Measurements from ENCODE around the gene NEUROD1.
"Not testable (repeated sequence)": the region's sequence is repeated elsewhere in the genome, so short reads cannot be mapped to it uniquely, and the experiment has no call there.

DNA sequence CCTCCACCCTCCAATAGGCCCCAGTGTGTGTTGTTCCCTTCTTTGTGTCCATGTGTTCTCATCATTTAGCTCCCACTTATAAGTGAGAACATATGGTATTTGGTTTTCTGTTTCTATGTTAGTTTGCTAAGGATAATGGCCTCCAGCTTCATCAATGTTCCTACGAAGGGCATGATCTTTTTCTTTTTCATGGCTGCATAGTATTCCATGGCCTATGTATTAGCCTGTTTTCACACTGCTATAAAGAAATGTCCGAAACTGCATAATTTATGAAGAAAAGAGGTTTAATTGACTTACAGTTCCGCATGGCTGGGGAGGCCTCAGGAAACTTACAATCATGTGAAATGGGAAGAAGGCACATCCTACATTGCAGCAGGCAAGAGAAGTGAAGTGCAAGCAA, 22.2 kb upstream of the NEUROD1 start:
- TF ChIP-seq EZH2phosphoT487 (conservative IDR thresholded peaks at IDR 0.05; ENCODE audit: low read length): not testable (repeated sequence)
- TF ChIP-seq, protein P1, sequence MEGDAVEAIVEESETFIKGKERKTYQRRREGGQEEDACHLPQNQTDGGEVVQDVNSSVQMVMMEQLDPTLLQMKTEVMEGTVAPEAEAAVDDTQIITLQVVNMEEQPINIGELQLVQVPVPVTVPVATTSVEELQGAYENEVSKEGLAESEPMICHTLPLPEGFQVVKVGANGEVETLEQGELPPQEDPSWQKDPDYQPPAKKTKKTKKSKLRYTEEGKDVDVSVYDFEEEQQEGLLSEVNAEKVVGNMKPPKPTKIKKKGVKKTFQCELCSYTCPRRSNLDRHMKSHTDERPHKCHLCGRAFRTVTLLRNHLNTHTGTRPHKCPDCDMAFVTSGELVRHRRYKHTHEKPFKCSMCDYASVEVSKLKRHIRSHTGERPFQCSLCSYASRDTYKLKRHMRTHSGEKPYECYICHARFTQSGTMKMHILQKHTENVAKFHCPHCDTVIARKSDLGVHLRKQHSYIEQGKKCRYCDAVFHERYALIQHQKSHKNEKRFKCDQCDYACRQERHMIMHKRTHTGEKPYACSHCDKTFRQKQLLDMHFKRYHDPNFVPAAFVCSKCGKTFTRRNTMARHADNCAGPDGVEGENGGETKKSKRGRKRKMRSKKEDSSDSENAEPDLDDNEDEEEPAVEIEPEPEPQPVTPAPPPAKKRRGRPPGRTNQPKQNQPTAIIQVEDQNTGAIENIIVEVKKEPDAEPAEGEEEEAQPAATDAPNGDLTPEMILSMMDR (IDR thresholded peaks at IDR 0.05; ENCODE audit: insufficient read depth, low read length, poor library complexity, severe bottlenecking): not testable (repeated sequence)
